GM19193 (cell line): ENCODE data around the gene POMT1.

Experiments used
- POLR2A ChIP-seq: IDR thresholded peaks from 4 replicates; pipeline ENCODE4 v1.6.1; 2011; ENCODE audit not compliant: insufficient read depth, insufficient read length; ENCODE audit errors: extremely low read depth

POMT1 gene

GRCh38 chr9:131502781-131503625 lies at the start of gene POMT1:
TSS of gene POMT1 (plus strand) at chr9:131502918. CDS start at chr9:131504219, 1,301 bp downstream.
- peak; percentile 61 for TF ChIP-seq POLR2A

GRCh38 chr9:131454028-131454427 lies 48.7 kb upstream of the POMT1 start:
- no peak for TF ChIP-seq POLR2A

- no peak for TF ChIP-seq POLR2A
Measured at GRCh38 chr9:131457746-131458145, 45.0 kb upstream of the POMT1 start.

DNA sequence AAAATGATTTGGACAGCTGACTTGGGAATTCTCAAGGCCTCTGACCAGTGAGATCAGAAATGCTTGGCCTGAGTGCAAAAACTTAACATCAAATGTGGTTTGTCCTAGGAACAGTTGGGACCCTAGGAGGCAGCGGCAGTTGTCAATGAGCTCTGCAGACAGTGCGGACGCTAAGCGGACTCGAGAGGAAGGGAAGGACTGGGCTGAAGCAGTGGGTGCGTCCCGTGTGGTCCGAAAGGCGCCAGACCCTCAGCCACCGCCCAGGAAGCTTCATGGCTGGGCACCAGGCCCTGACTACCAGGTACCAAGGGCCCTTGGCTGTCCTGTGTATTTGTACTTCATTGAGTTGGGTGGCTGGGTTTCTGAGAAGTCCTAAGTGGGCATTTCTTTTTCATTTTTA lies 43.7 kb upstream of the POMT1 start:
- TF ChIP-seq POLR2A, result no peak

DNA sequence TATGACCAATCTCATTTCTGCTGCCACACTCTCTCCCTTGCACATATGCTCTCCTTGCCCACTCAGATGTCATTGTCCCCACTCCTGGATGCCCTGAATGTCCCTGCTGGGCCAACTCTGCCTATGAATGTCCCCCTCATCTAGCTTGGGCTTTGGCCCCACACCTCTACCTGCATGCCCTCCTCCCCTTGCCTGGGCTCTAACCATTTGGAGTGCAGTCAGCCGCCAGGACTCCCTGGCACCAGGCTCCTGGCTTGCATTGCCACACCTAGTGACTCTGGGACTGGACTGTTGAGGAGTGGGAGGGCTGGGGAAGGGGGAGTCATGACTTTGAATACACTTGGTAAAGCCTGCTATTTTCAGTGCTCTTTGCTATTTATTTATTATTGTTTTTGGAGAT lies 41.6 kb upstream of the POMT1 start:
- no peak for TF ChIP-seq POLR2A

GRCh38 chr9:131464354-131465000 lies 38.2 kb upstream of the POMT1 start:
- TF ChIP-seq POLR2A, result no peak

DNA sequence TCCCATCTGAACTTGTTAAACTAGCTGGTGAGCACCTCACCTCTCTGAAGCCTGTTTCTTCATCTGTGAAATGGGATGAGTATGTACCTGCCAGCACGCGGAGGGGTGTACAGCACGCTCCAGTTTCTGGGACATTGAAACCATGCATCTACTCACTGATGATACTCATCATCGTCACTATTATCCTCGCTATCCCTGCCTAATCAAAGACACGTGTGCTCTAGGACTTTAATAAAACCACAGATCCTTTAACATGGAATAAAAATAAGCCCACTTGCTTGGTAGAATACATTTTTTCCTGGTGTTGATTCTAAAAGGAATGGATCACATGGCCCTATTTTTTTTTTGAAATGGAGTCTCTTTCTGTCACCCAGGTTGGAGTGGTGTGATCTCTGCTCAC lies 37.3 kb upstream of the POMT1 start:
- no peak for TF ChIP-seq POLR2A

GRCh38 chr9:131467214-131467935 lies 35.3 kb upstream of the POMT1 start:
- no peak for TF ChIP-seq POLR2A

DNA sequence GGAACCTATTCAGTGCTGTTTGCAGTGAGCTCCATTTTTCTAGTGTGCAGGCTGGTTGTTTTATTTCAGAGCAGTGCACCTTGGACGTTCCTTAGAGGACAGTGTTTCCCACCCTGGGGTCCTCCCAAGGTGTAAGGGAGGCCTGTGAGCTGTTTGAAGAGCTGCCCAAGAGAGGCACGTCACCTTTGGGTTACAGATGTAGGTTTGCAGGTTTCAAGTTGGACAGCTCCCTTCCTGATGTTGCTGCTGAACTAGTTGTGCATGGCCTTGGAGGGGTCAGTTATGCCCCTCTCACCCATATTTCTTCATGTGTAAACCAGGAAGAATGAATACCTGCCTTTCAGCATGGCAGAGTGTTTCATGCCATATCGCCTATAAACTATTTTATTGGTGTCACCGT lies 34.7 kb upstream of the POMT1 start:
- no peak for TF ChIP-seq POLR2A

DNA sequence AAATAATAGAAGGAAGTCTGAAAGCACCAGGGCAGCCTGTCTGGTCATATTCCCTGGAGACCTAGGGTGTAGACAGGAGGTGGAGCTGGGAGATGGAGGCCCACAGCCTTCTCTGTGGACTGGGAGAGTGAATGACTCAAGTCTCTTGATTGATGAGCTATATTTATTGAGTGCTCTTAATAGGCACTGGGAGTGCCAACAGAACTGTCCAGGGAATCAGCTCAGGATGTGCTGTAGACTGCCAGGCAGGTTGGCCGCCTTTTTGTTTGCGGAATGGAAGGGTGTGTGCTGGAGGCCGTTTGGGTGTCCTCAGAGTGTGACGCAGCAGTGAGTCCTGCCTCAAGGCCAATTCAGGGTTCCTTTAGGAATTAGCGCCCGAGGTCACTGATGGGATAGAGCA lies 33.4 kb upstream of the POMT1 start:
- no peak for TF ChIP-seq POLR2A

GRCh38 chr9:131469951-131470350 lies 32.8 kb upstream of the POMT1 start:
- no peak for TF ChIP-seq POLR2A

DNA sequence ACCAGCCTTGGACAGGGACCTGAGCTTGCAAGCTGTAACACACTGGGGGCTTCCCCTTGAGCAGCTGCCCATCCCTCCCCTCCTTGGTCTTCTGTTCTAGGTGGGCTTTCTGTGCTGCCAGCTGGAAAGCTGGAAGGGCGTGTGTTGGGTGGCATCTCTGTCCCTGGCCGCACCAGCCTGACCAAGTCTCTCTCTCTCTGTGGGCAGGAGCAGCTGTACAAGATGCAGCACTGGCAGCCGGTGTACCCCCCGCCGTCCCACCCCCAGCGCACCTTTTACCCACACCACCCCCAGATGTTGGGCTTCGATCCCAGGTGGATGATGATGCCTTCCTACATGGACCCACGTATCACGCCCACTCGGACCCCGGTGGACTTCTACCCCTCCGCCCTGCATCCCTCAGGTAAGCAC lies 32.1 kb upstream of the POMT1 start:
- TF ChIP-seq POLR2A, result no peak

- TF ChIP-seq POLR2A, result no peak
Measured at GRCh38 chr9:131473198-131473885, 29.4 kb upstream of the POMT1 start.

DNA sequence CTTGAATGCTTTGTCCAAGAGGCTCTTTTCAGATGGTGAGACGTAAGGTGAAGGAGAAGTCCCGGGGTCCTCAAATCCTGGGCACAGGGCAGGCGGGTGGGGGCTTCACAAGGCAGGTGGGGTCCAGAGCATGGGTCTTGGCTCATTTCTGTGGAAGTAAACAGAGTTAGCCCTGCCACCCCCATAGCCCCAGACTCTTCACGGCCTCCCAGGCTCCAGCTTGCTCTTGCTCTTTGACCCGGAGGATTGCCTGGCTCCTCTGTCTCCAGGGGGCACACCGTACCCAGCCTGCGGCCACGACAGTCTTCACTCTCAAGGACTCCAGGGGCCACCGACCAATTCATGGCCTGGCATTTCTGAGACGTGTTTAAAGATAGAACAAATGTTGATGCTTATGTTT lies 28.8 kb upstream of the POMT1 start:
- no peak for TF ChIP-seq POLR2A

DNA sequence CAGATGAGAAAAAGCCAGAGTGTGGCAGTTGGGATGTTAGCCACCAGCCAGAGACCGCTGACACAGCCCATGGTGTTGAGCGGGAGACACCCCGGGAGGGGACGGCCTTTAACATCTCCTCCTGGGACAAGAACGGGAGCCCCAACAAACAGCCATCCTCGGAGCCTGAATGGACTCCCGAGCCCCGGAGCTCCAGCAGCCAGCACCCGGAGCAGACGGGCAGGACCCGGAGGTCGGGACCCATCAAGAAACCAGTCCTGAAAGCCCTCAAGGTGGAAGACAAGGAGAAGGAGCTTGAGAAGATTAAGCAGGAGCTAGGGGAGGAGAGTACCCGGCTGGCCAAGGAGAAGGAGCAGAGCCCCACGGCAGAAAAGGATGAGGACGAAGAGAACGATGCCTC lies 28.0 kb upstream of the POMT1 start:
- TF ChIP-seq POLR2A, result no peak

DNA sequence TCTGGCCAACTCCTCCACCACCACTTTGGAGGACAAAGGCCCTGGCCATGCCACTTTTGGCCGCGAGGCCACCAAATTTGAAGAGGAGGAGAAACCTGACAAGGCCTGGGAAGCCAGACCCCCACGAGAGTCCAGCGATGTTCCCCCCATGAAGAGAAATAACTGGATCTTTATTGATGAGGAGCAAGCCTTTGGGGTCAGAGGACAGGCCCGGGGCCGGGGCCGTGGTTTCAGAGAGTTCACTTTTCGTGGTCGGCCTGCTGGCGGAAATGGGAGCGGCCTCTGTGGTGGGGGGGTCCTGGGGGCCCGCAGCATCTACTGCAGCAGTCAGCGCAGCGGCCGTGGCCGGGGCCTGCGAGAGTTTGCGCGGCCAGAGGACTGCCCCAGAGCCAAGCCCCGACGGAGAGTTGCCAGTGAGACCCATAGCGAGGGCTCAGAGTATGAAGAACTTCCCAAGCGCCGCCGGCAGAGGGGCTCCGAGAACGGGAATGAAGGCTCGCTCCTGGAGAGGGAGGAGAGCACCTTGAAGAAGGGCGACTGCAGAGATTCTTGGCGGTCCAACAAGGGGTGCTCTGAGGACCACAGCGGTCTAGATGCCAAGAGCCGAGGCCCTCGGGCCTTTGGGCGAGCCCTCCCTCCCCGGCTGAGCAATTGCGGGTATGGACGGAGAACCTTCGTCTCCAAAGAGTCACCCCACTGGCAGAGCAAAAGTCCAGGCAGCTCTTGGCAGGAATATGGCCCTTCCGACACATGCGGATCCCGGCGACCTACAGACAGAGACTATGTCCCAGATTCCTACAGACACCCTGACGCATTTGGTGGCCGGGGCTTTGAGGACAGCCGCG lies 27.4 kb upstream of the POMT1 start:
- TF ChIP-seq POLR2A, result no peak
